ENCODE results near the gene FGF14.

The FGF14 gene

DNA sequence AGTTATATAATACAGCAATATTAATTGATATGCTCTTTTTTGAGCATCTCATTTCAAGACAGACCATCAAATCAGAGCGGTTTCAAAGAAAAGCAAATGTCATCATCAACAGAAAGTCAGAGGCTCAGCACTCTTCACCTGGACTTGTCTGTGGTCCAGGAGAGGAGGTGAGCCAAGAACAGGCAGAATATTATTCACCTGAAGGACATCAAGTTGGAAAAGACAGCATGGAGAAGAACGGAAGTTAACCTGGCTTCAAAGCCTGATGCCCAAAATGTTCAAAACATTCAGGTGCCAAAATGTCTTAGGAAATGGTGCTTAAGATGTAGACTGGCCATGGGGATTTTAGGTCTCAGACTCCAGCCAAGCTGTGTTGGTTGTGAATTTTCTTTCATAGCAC, 40.7 kb downstream of the FGF14 start:
- DNase-seq, result no peak

- DNase-seq, result no peak
These were observed 42.6 kb downstream of the FGF14 start for GRCh38 chr13:102359264-102359663.

GRCh38 chr13:102355251-102355650, 46.6 kb downstream of the FGF14 start:
- no peak for DNase-seq

- DNase-seq, result no peak
These were observed 47.8 kb downstream of the FGF14 start for GRCh38 chr13:102354011-102354410.

DNA sequence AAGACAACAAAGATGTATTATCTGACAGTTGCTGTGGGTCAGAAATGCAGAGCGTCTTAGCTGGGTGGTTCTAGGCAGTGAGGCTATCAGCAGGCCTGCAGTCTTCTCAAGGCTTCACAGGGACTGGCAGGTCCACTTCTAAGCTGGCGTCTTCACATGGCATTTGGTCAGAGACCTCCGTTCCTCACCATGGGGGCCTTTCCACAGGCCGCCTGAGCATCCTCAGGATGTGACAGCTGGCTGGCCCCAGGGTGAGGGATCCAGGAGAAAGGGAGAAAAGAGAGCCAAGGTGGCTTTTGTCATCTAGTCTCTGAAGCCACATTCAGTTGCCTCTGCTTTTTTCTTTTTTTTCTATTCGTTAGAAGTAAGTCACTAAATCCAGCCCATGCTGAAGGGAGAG, 50.3 kb downstream of the FGF14 start:
- DNase-seq, result no peak

- no peak for DNase-seq
These were observed 54.4 kb downstream of the FGF14 start for GRCh38 chr13:102347490-102347889.

DNA sequence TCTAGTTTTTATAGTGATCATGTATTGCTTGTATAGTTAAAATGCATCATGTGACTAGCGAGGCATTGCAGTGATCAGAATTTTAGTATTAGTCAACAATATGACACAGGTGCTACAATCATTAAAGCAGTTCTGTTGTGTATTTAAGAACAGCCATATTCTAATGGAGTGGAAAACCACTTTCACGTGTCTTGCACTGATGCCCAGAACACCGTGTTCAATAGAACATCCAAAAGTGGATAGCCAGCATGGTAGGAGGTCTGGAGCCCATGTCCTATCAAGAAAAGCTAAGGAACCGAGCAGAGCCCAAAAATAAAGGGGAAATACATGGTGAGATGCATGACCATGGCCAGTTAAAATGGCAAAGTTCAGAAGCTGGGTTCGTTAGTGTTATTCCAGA, 55.1 kb downstream of the FGF14 start:
- DNase-seq, result no peak

DNA sequence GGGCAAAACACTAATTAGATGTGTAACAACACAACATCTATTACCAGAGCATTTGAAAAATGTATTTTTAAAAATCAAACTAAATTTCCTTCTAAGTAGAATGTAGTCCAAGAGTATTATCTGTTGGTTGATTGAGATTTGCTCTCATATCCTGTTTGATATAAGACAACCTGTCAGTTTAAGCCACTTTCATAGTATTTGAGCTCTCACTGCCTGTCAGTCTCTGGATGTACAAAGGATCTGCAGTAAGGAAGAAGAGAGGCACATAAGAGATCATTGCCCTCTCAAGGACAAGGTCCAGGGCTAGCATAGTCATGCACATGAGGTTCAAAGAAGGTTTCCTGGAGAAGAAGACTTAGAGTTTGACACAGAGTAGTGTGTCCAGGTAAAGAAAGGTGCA, 57.4 kb downstream of the FGF14 start:
- DNase-seq, result no peak

GRCh38 chr13:102333320-102334198, 68.3 kb downstream of the FGF14 start:
- DNase-seq, result peak; percentile 92

DNA sequence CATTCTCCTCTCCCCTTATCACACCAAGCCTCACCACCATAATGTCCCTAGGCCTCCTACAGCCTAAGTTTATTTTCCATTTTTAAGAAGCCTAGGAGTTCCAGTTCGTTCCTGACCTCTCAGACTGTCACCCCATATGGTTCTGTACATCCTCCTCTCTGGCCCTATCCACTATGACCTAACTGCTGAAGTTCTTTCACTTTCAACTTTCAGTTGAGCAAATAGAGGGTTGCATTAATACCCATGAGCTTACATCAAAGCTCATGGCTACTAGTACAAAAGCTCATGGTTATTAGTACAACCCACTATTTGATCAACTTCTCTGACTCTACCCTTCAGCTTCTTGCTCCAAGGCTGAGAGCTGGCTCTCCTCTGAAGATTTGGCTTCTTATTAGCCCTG, 72.9 kb downstream of the FGF14 start:
- no peak for DNase-seq

- no peak for DNase-seq
These were observed 74.7 kb downstream of the FGF14 start for GRCh38 chr13:102327119-102327617.

DNA sequence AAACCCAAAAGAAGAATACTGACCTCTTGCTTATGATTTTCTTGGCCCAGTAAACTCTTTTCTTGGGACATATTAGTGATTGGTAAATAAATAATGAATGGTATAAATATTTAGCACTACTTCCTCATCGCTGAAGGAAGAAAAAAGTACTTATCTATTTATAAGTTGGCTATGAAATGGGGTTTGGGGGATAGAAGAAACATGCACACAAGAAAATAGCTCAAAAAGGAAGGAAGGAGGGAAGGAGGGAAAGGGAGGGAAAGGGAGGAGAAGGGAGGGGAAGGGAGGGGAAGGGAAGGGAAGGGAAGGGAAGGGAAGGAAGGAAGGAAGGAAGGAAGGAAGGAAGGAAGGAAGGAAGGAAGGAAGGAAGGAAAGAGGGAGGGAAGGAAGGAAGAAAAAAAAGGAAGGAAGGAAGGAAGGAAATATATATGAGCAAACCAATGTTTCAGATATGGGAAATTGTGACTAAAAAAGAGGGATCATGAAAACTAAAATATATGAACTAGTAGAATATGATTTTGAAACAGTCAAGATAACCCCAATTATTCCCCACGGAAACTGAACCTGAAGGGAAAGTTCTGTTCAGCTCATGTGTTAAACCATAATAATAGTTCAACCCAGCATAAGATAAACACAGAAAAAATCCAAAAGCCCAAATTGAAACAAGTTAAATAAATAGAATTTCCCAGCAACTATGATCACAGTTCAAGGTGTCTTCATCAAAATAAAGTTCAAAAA, 75.3 kb downstream of the FGF14 start:
- DNase-seq, result no peak

DNA sequence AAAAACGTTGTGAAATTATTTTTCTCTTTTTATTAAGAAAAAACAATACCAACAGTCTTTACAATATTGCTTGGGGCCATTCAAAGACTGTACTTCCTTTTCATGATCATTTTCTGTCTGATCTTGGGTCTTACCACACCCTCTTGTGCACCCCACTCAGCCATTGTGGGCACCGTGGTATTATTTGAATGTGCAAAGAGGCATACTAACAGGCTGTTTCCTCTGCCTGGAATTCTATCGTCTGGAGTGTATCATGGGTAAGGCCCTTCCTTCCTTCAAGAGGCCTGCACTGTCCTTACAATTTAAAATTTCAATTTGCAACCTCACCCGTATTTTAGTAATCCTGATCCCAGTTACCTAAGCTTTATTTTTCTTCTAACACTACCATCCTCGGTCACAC, 76.5 kb downstream of the FGF14 start:
- DNase-seq, result no peak

DNA sequence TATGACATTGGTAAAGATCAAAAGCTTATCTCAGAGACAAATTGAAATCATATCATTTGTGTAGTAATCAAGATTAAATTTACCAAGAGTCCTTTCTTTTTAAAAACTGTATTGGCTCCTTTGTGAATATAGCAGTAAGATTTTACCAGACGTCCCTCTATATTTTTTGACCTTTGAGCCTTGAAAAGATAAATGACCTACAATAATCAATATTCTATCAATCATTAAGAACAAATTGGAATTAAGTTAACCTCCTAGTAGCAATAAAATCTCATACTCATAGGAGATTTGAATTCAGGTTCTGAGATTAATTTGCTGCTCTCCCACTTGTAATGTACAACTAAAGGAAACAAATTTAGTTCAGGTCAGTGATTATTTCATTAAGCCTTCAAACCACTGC, 78.3 kb downstream of the FGF14 start:
- DNase-seq, result no peak

DNA sequence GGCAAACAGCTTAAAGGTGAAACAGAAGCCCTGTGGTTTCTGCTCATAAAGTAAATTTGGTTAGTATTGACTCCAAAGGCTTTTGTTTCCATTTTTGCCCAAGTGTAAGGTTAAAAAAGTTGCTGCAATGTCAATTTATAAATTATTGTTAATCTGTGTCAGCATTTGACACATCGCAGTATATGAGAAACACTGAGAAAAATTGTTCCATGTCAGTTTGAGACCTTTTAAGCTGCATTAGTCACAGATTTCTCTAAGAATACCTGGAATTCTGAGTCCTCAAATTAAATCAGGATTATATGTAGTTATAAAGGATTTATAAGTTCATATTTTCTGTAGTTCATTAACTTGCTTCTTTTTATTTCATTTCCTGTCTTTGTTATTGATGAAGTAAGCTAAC, 78.8 kb downstream of the FGF14 start:
- no peak for DNase-seq

GRCh38 chr13:102322211-102322610, 79.6 kb downstream of the FGF14 start:
- DNase-seq, result no peak

DNA sequence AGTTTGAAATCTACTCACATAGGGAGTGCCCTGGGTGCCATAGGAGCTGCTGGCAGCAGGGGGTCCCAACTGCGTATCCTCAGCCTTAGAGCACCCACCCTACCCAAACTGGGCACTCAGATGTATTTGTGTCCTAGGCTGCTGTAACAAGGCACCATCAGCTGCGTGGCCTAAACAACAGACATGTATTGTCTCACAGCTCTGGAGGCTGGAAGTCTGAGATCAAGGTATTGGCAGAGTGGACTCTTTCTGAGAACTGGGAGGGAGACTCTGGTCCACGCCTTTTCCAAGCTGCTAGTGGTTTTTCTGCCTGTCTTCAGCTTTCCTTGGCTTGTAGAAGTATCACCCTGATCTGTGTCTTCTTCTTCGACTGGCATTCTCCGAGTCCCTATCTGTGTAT, 83.6 kb downstream of the FGF14 start:
- no peak for DNase-seq

DNA sequence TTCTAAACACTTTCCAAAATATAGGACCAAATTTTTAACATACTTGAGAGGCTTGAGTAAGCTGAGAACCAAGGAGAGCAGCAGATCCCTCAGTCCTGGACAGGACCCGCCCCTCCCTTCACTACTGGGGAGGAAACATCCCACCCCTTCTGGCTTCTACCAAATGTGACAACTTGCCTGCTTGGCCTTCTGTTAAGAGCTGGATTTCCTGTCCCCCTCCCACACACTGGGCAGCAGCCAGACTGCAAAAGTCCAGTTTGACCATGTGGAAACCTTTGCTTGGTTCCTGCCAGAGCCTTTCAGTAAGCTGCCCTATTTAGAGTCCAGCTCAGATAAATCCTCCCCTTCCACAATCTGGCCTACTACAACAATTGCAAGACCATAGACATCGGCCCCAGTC, 84.3 kb downstream of the FGF14 start:
- no peak for DNase-seq

DNA sequence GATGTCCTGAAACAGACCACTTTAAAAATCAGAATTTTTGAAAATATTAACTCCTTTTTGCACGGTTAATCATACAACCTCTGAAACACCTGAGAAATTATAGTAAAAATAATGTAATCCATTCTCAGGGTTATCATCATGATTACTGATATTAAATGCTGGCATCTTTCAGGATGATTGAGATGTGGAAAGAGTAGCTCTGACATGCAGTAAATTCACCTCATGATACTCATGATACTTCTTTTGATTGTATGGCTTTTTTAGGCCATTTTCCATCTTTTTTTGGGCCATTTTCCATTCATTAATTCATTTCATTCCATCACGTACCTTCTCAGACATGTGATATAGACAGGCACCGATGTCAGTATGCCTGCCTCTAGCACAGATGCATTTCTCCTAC, 85.1 kb downstream of the FGF14 start:
- no peak for DNase-seq

DNA sequence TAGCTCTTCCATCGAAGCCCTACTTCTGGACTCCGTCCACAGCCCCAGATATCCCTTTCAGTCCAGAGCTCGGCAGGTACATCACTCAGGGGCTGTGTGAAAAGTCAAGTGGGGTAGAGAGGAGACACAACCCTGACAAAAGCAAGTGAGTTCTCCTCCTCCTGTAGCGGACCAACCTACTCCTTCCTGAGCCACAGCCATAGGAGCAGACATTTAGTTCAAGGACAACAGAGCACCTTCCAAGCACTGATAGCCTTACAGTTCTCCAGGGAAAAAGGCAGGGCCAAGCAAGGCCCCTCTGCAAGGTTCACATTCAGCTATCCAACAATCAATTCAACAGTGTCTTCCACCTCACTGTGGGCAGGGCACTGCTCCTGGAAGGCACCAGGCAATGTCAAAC, 89.0 kb downstream of the FGF14 start:
- no peak for DNase-seq

DNA sequence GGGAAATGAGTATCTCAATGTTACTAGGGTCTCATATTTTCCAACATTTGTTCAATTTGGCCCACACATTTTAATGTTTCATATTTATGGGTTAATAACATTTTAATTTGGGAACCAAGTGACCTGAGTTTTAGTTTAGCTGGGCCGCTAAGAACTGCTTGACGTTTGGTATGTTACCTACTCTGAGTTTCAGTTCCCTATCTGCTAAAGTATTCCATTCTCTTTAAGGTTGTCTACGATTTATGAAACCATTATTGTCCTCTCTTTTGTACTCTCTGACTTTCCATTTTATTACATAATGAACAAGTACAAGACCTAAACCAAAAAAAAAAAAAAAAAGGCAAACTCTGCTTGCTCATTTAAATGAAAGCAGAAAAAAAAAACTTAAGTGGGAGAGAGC, 89.9 kb downstream of the FGF14 start:
- no peak for DNase-seq

DNA sequence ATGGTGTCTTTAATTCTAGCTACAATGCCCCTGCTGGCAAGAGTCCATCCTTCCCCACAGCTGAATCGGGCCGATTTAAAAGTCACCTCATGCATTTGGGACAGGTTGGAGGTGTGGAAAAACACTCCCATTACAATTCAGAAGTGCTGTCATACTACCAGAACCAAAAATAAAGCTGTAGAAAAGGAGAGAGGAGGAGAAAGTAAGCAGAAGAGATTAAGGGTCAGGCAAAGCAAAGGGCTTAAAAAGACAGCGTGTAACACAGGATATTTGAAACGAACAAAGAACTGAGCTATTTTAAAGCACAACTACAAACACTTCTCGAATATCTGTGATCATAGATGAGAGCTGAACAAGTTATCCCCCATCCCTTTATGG, 90.4 kb downstream of the FGF14 start:
- no peak for DNase-seq

GRCh38 chr13:102310691-102311418, 91.0 kb downstream of the FGF14 start:
- no peak for DNase-seq

DNA sequence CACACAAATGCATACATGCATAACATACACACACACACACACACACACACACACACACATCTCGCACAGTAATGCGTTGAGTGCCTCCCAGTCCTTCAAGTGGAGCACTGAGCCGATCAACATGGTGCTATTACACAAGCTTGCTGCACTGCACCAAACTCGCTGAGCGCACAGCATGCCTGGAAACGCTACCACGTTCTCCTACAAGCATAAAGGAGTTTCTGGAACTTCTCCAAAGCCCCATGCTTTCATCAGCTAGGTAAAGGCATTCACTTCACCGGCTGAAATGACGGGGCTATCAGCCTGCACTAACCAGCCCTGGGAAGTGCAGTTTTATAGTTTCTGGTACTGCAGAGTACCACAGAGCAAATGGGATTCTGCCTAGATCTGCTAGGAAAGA, 92.7 kb downstream of the FGF14 start:
- no peak for DNase-seq

Data from NCI-H2171 treated with DMSO at 0.1 percent for 48 hours (cell line).